Cardiac fibroblast (primary cell): ENCODE results near the gene OR2A5.

ENCODE experiments used
- DNase-seq, 2 donors: peaks; one replicate each; pipeline versions ENCODE4 v3.0.0 to v3.0.0-alpha.2; 2010; ENCODE audit warnings: low read depth in 2 of 2
- H3K4me3 ChIP-seq, 2 donors: replicated peaks in 1 of 2; 1 replicate in 1 of 2; 2 replicates in 1 of 2; pipeline ENCODE4 v1.5.1; 2011; ENCODE audit warnings: low read depth in 2 of 2, low read length in 2 of 2, mild to moderate bottlenecking in 2 of 2, moderate library complexity in 1 of 2
- TF ChIP-seq, protein P1 (sequence below): IDR thresholded peaks from one replicate; pipeline ENCODE4 v1.5.1; 2011; ENCODE audit warnings: low read depth, mild to moderate bottlenecking, low read length, inconsistent platforms

The OR2A5 gene

GRCh38 chr7:144057954-144058353 lies 9.2 kb downstream of the OR2A5 start:
- H3K4me3 ChIP-seq = no peak overlapping the region
- TF ChIP-seq, protein P1, sequence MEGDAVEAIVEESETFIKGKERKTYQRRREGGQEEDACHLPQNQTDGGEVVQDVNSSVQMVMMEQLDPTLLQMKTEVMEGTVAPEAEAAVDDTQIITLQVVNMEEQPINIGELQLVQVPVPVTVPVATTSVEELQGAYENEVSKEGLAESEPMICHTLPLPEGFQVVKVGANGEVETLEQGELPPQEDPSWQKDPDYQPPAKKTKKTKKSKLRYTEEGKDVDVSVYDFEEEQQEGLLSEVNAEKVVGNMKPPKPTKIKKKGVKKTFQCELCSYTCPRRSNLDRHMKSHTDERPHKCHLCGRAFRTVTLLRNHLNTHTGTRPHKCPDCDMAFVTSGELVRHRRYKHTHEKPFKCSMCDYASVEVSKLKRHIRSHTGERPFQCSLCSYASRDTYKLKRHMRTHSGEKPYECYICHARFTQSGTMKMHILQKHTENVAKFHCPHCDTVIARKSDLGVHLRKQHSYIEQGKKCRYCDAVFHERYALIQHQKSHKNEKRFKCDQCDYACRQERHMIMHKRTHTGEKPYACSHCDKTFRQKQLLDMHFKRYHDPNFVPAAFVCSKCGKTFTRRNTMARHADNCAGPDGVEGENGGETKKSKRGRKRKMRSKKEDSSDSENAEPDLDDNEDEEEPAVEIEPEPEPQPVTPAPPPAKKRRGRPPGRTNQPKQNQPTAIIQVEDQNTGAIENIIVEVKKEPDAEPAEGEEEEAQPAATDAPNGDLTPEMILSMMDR = no peak
- peak; percentile 26 to 65 for DNase-seq

DNA sequence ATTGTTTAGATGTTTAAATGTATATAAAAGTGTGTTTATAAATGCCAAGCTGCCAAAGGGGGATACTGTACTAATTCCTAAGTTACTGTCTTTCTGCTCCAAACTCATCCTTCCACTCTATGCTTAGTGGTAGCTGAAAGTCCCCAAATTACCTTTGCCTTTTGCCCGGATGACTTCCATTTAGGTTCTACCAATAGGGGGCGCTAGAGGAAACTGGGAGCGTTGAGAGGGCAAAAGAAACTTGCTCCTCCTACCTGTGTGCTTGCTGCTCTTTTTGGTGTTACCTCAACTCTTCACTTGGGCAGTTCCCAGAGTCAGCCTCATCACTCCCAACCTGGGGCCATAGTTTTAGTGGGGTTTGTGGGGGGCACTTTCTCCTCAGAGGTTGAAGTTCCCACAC lies 15.0 kb downstream of the OR2A5 start:
- TF ChIP-seq, protein P1 = peak; percentile 27
- H3K4me3 ChIP-seq = no peak overlapping the region
- DNase-seq = no peak

GRCh38 chr7:144069511-144069910 lies 20.8 kb downstream of the OR2A5 start, which contains the start of gene OR2A25:
Gene OR2A25, plus strand, starts transcription at chr7:144069811. Its CDS starts 4,409 bp downstream, at chr7:144074220.
- DNase-seq = no peak
- H3K4me3 ChIP-seq = no peak within 1 kb of the TSS
- TF ChIP-seq, protein P1 = no peak

- no peak overlapping the region for H3K4me3 ChIP-seq
- no peak for DNase-seq
- TF ChIP-seq, protein P1 = no peak
Measured at GRCh38 chr7:144069953-144070352, 21.2 kb downstream of the OR2A5 start.

DNA sequence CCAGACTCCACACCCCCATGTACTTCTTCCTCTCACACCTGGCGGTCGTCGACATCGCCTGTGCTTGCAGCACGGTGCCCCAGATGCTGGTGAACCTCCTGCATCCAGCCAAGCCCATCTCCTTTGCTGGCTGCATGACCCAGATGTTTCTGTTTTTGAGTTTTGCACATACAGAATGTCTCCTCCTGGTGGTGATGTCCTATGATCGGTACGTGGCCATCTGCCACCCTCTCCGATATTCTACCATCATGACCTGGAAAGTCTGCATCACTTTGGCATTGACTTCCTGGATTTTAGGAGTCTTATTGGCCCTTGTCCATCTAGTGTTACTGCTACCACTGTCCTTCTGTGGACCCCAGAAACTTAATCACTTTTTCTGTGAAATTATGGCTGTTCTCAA lies 25.6 kb downstream of the OR2A5 start:
- no peak for DNase-seq
- H3K4me3 ChIP-seq = no peak overlapping the region
- TF ChIP-seq, protein P1 = no peak

GRCh38 chr7:144085978-144086377 lies 37.2 kb downstream of the OR2A5 start, which contains the start of gene OR2A12:
Gene OR2A12, plus strand, starts transcription at chr7:144086278. Its CDS starts 8,830 bp downstream, at chr7:144095108.
- H3K4me3 ChIP-seq = no peak within 1 kb of the TSS
- TF ChIP-seq, protein P1 = no peak
- no peak for DNase-seq

GRCh38 chr7:144086730-144087129 lies 38.0 kb downstream of the OR2A5 start:
- no peak overlapping the region for H3K4me3 ChIP-seq
- TF ChIP-seq, protein P1 = no peak
- no peak for DNase-seq
